GM19468 (cell line): ENCODE results near the gene UNC93A.
"Not testable (repeated sequence)": the region's sequence is repeated elsewhere in the genome, so short reads cannot be mapped to it uniquely, and the experiment has no call there.

Experiments used
- ATAC-seq: cut with Tn5 transposase; IDR thresholded peaks from one replicate; pipeline ENCODE4 v1.9.1; 2021; ENCODE audit warnings: mild to moderate bottlenecking, moderate library complexity, moderate number of reproducible peaks; ENCODE audit not compliant: unreplicated experiment; ENCODE audit errors: extremely low read depth

Gene UNC93A

GRCh38 chr6:167290786-167291622 is at the start of gene UNC93A:
UNC93A (plus strand) TSS chr6:167291315; CDS start chr6:167291490, 175 bp downstream.
- ATAC-seq: no peak

- not testable (repeated sequence) for ATAC-seq
These were observed 49.6 kb upstream of the UNC93A start for GRCh38 chr6:167241321-167242134.

- ATAC-seq: not testable (repeated sequence)
These were observed 49.0 kb upstream of the UNC93A start for GRCh38 chr6:167242135-167242506.

GRCh38 chr6:167242511-167243051 is 48.5 kb upstream of the UNC93A start:
- ATAC-seq: not testable (repeated sequence)

GRCh38 chr6:167244064-167244960 is 46.8 kb upstream of the UNC93A start:
- ATAC-seq: no peak

- ATAC-seq: no peak
These were observed 46.1 kb upstream of the UNC93A start for GRCh38 chr6:167244991-167245390.

- no peak for ATAC-seq
These were observed 45.5 kb upstream of the UNC93A start for GRCh38 chr6:167245591-167245990.

GRCh38 chr6:167247814-167248595 is 43.1 kb upstream of the UNC93A start:
- no peak for ATAC-seq

GRCh38 chr6:167248878-167249455 is 42.1 kb upstream of the UNC93A start:
- ATAC-seq: not testable (repeated sequence)

GRCh38 chr6:167252271-167252670 is 38.8 kb upstream of the UNC93A start:
- no peak for ATAC-seq

- no peak for ATAC-seq
These were observed 35.1 kb upstream of the UNC93A start for GRCh38 chr6:167255918-167256553.

- no peak for ATAC-seq
These were observed 32.5 kb upstream of the UNC93A start for GRCh38 chr6:167258646-167259045.

- not testable (repeated sequence) for ATAC-seq
These were observed 24.9 kb upstream of the UNC93A start for GRCh38 chr6:167266057-167266829.

- no peak for ATAC-seq
These were observed 24.1 kb upstream of the UNC93A start for GRCh38 chr6:167266830-167267555.

- ATAC-seq: not testable (repeated sequence)
These were observed 23.6 kb upstream of the UNC93A start for GRCh38 chr6:167267556-167267898.

- no peak for ATAC-seq
These were observed 23.2 kb upstream of the UNC93A start for GRCh38 chr6:167267921-167268401.
